ENCODE data around the gene CRLF1. TPM values are rescaled to one million over a fixed set of nuclear protein-coding genes. Genes with fewer than 3 reads are reported as not detected.

Gene CRLF1
- total RNA-seq, 2 experiments from 2014 or later: 0.61 TPM; not detected in 1

DNA sequence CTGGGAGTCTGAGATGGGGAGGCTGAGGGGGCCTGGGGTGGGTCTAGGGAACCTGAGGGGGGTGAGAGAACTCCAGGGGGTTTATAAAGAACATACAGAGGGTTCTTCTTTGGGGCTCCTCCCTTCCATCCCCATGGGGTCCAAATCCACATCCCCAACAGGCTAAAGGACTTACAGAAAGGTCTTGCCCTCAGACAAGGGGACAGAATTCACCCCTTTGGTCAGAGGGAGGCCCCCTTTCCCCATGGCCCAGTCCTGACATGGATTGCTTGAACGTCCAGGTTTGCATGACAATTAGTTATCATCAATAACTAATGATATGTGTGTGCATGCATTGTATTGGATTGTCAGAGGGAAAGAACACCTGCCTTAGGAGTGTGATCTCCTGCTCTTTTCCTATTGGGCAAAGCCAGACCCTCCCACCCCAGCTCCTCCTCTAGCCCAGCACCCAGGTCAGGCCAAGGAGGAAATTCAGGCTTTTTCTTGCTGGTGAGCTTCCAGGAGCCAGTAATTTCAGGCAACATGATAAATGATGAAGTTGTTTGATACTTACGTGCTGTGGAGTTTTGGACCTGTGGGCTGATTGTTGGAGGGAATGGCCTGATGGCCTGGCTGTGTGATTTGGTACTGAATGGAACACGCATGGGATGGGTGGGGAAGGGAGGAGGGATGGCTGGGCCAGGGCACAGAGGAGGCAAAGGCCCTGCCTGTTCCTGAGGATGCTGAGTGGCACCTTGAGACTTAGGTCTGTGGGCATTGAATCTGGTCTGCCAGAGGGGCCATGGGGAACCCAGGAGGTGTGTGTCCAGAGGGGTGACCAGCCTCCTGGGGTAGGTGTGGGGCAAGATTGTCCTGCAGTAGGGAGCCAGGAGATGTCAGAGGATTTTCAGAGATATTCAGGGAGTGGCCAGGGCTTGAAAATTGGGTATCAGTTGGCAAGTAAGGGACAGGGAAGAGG, 31.4 kb upstream of the CRLF1 start:
- ChIA-PET POLR2A (no interaction called here), CTCF (interaction anchor here (0.6 kb wide), 1 partner anchor 68 kb away, joined by 3 read pairs; no protein-coding TSS in a partner anchor)

DNA sequence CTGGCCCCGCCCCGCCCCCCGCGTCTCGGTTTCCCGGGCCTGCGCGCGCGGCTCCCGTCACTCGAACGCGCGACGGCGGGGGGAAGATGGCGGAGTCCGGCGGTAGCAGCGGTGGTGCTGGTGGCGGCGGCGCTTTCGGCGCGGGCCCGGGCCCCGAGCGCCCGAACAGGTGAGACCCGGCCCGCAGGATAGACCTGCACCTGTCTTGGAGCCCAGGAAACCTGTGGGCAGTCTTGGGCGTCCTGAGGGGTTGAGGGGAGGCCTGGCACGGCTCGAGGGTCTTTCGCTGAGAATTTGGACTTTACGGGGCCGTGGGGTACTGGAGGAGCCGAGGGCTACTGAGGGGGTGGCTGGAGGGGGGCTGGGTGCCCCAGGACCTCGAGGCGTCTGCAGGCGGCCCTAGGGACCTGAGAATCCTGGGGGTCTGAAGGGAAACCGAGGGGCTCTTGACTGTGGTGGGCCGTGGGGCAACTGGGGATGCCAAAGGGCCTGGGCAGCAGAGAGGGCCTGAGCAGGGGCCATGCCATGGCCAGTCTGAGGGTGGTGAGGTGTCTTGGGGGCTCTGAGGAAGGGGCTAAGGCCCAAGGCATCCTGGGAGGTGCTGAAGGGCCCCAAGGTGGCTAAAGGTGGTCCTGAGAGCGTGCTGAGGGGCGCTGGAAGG, 30.5 kb upstream of the CRLF1 start, which contains the start of gene KLHL26:
Gene KLHL26 (plus strand): TSS at position 60 of the 661 bp plus-strand sequence. CDS start 27 bp downstream, at position 87.
- ChIA-PET CTCF (no interaction called here), POLR2A (interaction anchor here (1.7 kb wide), 1 partner anchor 195 kb away, joined by 3 read pairs; the partner anchor contains the start of gene UPF1)

GRCh38 chr19:18636183-18636968, 29.8 kb upstream of the CRLF1 start:
- ChIA-PET POLR2A (interaction anchor here (1.7 kb wide), 1 partner anchor 196 kb away, joined by 3 read pairs; the partner anchor contains the start of gene UPF1), CTCF (no interaction called here)

DNA sequence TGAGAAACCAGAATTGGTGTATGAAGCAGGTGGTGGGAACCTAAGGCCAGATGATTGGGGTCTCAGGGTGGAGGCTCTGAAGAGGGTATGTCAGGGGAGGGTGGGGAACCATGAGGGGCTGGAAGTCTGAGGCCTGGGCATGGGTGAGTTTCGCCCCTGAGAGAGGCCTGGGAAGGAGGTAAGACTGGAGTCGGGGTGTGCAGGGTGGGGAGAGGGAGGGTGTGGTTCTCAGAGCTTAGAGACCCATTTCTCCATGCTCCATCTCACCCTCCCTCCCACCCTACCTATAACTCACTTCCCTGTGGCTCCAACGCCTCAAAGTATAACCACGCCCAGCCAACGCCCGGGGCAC, 29.2 kb upstream of the CRLF1 start:
- POLR2A ChIA-PET: interaction anchor here (1.7 kb wide), 1 partner anchor 196 kb away, joined by 3 read pairs; the partner anchor contains the start of gene UPF1
- CTCF ChIA-PET: interaction anchor here (1.1 kb wide), 1 partner anchor 46 kb away, joined by 3 read pairs; no protein-coding TSS in a partner anchor

- POLR2A ChIA-PET: no interaction called here
- CTCF ChIA-PET: interaction anchor here (1.1 kb wide), 1 partner anchor 45 kb away, joined by 3 read pairs; no protein-coding TSS in a partner anchor
Observed at GRCh38 chr19:18634612-18635297, 28.2 kb upstream of the CRLF1 start.

DNA sequence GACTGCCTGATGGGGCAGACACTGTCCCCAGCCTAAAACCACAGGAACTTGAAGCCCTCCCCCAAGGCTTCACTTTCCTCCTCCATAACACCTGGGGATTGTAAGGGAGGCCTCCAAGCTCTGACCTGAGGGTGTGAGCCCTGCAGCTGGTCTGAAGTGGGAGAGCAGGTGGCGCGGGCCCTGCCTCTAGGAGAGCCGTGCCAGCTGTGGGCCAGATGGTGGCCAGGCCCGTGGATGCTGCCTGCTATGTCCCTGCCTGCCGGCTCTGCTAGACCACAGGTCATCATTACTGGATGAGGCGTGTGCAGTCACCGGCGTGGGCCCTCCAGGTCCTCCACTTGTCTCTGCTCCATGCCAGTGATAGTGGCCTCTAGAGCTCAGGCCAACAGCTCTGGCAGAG, 26.7 kb upstream of the CRLF1 start:
- CTCF ChIA-PET: no interaction called here
- POLR2A ChIA-PET: no interaction called here

DNA sequence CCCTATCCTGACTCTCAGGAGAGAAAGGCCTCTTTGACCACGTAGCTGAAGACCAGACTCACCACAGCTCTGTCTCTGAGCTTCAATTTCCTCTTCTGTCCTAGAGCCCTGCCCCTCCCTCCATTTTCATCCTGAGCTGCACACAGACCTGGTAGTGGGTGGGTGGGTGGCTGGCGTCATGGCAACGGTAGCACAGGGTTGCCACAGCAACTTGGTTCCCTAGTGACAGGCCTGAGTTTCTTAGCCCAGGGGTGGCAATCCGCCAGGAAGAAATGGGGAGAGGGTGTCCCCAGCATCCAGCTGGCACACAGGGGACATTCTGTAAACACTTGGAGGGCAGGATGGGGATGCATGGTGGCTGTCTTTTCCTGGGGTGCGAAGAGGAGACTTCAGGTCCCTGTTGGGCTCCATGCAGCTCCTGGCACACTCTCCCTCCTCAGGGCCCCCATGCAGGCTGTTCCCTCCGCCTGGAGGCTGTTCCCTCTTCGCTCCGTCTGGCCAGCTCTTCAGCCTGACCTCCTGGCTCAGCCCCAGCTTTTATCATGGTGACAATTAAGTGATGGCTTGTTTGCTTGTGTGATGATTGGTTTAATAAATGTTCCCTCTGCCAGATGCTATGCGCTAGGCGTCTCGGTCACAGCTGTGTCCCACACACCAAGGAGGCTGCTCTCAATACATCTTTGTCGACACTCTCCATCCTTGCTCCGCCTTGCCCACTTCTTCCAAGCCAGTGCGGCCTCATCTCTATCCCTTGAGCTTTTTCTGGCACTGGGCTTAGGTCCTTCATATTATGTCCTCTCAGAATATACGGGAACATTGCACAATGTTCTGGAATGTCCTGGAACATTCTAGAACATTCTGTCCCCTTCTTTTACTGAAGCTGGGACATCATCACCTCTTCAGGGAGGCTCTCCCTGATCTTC, 22.8 kb upstream of the CRLF1 start:
- ChIA-PET POLR2A (no interaction called here), CTCF (no interaction called here)

GRCh38 chr19:18626906-18627305, 20.3 kb upstream of the CRLF1 start:
- POLR2A ChIA-PET: no interaction called here
- CTCF ChIA-PET: no interaction called here

- POLR2A ChIA-PET: no interaction called here
- CTCF ChIA-PET: no interaction called here
Observed at GRCh38 chr19:18620902-18621301, 14.3 kb upstream of the CRLF1 start.

DNA sequence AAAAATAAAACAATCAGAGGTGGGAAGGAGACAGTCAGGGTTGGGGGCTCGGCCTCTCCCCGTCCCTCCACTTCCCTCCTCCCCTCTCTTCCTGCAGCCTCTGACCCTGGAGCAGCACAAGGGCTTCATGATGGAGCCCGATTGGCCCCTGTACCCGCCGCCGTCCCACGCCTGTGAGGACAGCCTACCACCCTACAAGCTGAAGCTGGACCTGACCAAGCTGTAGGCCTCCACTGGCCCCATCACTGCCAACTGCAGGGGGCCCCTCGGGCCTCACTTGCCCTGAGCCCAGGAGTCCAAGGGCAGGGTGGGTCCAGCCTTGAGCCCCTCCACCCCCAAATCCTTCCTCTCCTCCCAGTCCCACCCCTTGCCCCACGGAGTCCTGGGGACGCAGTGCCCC, 13.7 kb upstream of the CRLF1 start:
- POLR2A ChIA-PET: no interaction called here
- CTCF ChIA-PET: no interaction called here

GRCh38 chr19:18618236-18618635, 11.6 kb upstream of the CRLF1 start:
- ChIA-PET CTCF (no interaction called here), POLR2A (no interaction called here)

GRCh38 chr19:18617562-18617961, 11.0 kb upstream of the CRLF1 start:
- POLR2A ChIA-PET: no interaction called here
- CTCF ChIA-PET: no interaction called here

GRCh38 chr19:18616023-18616422, 9.4 kb upstream of the CRLF1 start:
- CTCF ChIA-PET: no interaction called here
- POLR2A ChIA-PET: no interaction called here

DNA sequence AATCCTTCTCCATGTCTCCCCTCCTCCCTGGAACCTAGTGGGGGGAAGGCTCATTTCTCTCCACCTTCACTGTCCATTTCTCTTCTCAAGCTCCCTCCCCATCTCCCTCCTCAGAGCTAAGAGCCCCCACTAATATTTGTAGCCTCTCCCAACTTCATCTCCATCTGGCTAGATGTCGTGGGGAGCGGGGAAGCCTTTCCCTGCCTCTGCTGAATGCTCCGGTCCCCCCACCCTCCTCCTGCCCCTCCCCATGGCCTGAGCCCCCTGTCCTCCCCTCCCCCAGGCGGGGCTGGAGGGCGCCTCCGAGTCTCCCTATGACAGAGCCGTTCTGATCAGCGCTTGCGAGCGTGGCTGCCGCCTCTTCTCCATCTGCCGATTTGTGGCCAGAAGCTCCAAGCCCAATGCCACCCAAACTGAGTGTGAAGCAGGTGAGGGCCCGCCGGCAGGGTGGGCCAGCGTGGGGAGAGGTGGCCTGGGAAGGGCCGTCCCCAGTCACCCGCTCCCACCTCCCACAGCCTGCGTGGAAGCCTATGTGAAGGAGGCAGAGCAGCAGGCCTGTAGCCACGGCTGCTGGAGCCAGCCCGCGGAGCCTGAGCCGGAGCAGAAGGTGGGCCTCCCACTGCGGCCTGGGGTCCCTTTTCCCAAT, 7.1 kb upstream of the CRLF1 start:
- ChIA-PET POLR2A (no interaction called here), CTCF (interaction anchor here (1.0 to 1.3 kb wide), 3 partner anchors 21 to 94 kb away, joined by 3 to 5 read pairs (median 3); partner anchors contain the start of gene UBA52)

DNA sequence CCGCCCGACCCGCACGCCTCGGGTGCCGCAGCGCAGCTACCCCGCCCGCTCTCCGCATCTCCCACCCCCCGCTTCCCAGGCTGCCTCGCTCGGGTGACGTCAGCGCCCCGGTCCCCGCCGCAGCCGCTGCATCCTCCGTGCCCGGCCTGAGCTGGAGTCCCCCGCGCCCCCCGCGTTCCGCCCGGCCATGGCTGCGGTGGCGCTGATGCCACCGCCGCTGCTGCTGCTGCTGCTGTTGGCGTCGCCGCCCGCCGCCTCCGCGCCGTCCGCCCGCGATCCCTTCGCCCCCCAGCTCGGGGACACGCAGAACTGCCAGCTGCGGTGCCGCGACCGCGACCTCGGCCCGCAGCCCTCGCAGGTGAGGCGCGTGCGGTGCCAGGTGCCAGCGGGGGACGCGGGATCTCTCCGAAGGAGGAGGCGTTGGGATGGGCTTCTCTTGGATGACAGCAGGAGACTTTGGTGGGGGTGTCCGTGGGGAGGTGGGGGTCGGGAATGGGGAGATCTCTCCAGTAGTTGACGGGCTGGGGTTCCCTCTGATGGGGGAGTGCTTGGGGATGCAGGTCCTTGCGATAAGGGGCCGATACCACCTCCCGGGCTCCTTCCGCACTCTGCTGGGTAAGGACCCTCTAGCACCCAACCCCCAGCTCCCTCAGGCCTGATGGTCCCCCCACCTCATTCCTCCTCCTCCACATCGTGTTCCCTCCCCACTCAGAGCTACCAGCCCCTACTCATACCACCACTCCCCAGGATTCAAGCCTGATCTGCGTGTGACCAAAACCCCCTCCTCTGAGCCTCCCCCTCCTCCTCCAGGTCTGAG, 6.4 kb upstream of the CRLF1 start, which contains the start of gene TMEM59L:
Gene TMEM59L (plus strand): TSS at position 99 of the 817 bp plus-strand sequence. CDS start 89 bp downstream, at position 188.
- POLR2A ChIA-PET: no interaction called here
- CTCF ChIA-PET: interaction anchor here (1.0 to 1.3 kb wide), 3 partner anchors 20 to 93 kb away, joined by 3 to 5 read pairs (median 3); partner anchors contain the start of gene UBA52

DNA sequence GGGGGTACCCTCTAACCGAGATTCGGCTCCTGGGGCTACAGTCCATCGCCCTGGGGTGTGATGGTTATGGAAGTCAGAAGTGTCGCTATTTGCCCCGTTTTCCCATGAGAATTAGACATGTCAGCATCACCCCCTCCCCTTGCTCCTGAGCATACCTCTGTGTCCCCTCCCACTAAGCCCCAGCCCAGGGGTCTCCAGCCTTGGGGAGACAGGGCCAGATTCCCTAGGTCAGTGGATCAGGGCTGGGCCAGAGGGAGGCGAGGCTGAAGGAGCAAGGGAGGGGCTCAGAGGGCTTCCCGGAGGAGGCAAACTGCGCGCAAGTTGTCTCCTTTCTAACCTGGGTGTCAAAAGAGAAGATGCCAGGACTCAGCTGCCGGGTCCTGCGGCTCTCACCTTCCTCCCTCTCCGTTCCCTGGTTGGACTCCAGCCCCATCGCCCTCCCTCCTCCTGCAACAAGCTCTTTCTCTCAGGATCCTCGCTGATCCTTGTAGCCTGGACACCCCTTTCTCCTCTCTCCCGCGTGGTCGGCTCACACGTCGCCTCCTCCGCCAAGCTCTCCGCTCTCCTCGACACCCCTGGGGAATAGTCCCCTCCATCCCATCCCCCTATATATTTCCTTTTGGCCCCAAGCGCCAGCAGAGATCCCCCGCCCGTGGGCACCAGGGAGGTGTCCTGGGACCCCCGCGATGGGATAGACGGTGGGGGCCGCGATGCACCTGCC, 5.6 kb upstream of the CRLF1 start:
- ChIA-PET CTCF (interaction anchor here (1.3 kb wide), 1 partner anchor 92 kb away, joined by 5 read pairs; no protein-coding TSS in a partner anchor), POLR2A (no interaction called here)
